Endodermal cell (in vitro differentiated cells): ENCODE data around the gene UNC13C. TPM values are rescaled to one million over a fixed set of nuclear protein-coding genes. Genes with fewer than 3 reads are reported as not detected.
"Not testable (repeated sequence)": the region's sequence is repeated elsewhere in the genome, so short reads cannot be mapped to it uniquely, and the experiment has no call there.

Experiments used
- DNase-seq: peaks from one replicate; pipeline ENCODE4 v3.0.0-alpha.2; 2017
- H3K27ac ChIP-seq: 2 replicates; pipeline ENCODE4 v1.5.1; 2013; ENCODE audit warnings: mild to moderate bottlenecking, low read depth, low read length, moderate library complexity
- H3K27me3 ChIP-seq: 2 replicates; pipeline ENCODE4 v1.6.1; 2013; ENCODE audit warnings: mild to moderate bottlenecking, low read length, moderate library complexity; ENCODE audit not compliant: insufficient read depth, control insufficient read depth, poor library complexity, severe bottlenecking
- H3K36me3 ChIP-seq: 2 replicates; pipeline ENCODE4 v1.7.0; 2013; ENCODE audit warnings: mild to moderate bottlenecking, low read length, moderate library complexity; ENCODE audit not compliant: control insufficient read depth, insufficient read depth
- H3K4me1 ChIP-seq: one replicate; pipeline ENCODE4 v1.7.0; 2013; ENCODE audit warnings: low read length; ENCODE audit not compliant: control insufficient read depth, insufficient read depth
- H3K4me3 ChIP-seq: 2 replicates; pipeline ENCODE4 v1.5.1; 2013; ENCODE audit warnings: mild to moderate bottlenecking, low read length, moderate library complexity
- H3K9ac ChIP-seq: 2 replicates; pipeline ENCODE4 v1.6.1; 2013; ENCODE audit warnings: mild to moderate bottlenecking, low read length, moderate library complexity; ENCODE audit not compliant: poor library complexity, severe bottlenecking; ENCODE audit errors: extremely low read depth
- H3K9me3 ChIP-seq: 2 replicates; pipeline ENCODE4 v1.6.1; 2013; ENCODE audit warnings: mild to moderate bottlenecking, low read length, moderate library complexity; ENCODE audit not compliant: control insufficient read depth
- H3K27ac Mint-ChIP-seq: 2 replicates; pipeline ENCODE4 v1.8.0; 2020; ENCODE audit warnings: mixed read lengths
- H3K27me3 Mint-ChIP-seq: 2 replicates; pipeline ENCODE4 v1.8.0; 2021; ENCODE audit warnings: mild to moderate bottlenecking, mixed read lengths; ENCODE audit not compliant: insufficient read depth
- H3K36me3 Mint-ChIP-seq: 2 replicates; pipeline ENCODE4 v1.8.0; 2020; ENCODE audit warnings: low read depth, mixed read lengths
- H3K4me1 Mint-ChIP-seq: 2 replicates; pipeline ENCODE4 v1.8.0; 2020; ENCODE audit warnings: mixed read lengths
- H3K4me3 Mint-ChIP-seq: 2 replicates; pipeline ENCODE4 v1.8.0; 2020; ENCODE audit warnings: mild to moderate bottlenecking, moderate library complexity, mixed read lengths
- H3K9me3 Mint-ChIP-seq: 2 replicates; pipeline ENCODE4 v1.8.0; 2020; ENCODE audit warnings: mild to moderate bottlenecking, mixed read lengths
- CTCF ChIP-seq: fragments of 200-600 bp; sonication (generic); conservative IDR thresholded peaks from 2 replicates; pipeline ENCODE4 v1.5.0; 2021; ENCODE audit warnings: antibody characterized with exemption, mild to moderate bottlenecking
- WGBS, 2 experiments: methylation state at CpG; one replicate each; pipeline versions ENCODE4 v1.1.5 to v1.1.7; 2013; ENCODE audit warnings: missing lambda C conversion rate in 2 of 2, mixed read lengths in 1 of 2; ENCODE audit not compliant: insufficient coverage in 1 of 2, insufficient read length in 1 of 2; 5-methylcytosine and 5-hydroxymethylcytosine counted together
- total RNA-seq, 2 donors: library from RNA; stranded (reverse); fragmentation: NEBNext Ultra II Directional in 1 of 2; extraction: Animal tissue kit (Norgen Biotek cat#: 25700) in 1 of 2; gene quantifications; 2 replicates in 1 of 2; 3 replicates in 1 of 2; pipeline ENCODE4 v1.2.1, GENCODE V29; 2021

Gene UNC13C
- total RNA-seq, 2 donors from 2014 or later, result 7.2 to 19.9 TPM

DNA sequence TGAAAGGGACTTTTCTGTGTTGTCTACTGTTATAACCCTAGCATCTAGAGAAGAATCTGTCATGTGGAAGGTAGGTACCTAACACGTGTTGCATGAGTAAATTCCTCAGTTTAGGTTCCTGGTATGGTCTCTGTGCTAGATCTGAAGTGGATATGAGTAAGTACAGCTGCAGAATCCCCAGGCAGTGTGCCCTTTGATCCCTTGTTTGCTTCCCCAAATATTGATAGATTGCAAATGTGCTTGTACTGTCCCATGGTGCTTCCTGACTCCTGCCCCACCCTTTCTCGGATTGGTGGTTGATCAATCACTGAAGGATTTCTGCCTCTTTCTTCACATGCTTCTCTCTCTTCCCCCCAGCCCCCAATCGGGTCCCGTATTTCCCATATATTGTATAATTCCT lies 450.4 kb downstream of the UNC13C start:
- Mint-ChIP-seq H3K36me3 (no peaks in the 10 kb centered on the region), H3K4me3 (no peak overlapping the region), H3K27ac (no peak overlapping the region), H3K4me1 (peaks cover 10% of the 10 kb centered on the region), H3K27me3 (no peaks in the 10 kb centered on the region), H3K9me3 (peaks cover 2% of the 10 kb centered on the region)
- Histone ChIP-seq H3K4me1 (no peaks in the 10 kb centered on the region), H3K27me3 (no peaks in the 10 kb centered on the region), H3K9me3 (no peaks in the 10 kb centered on the region), H3K9ac (no peak overlapping the region), H3K4me3 (no peak overlapping the region), H3K27ac (no peak overlapping the region), H3K36me3 (no peaks in the 10 kb centered on the region)
- 79 to 100% methylated on average over 1 to 3 of the region's 4 CpGs for WGBS, 2 experiments
- DNase-seq, result no peak
- no peak for TF ChIP-seq CTCF

DNA sequence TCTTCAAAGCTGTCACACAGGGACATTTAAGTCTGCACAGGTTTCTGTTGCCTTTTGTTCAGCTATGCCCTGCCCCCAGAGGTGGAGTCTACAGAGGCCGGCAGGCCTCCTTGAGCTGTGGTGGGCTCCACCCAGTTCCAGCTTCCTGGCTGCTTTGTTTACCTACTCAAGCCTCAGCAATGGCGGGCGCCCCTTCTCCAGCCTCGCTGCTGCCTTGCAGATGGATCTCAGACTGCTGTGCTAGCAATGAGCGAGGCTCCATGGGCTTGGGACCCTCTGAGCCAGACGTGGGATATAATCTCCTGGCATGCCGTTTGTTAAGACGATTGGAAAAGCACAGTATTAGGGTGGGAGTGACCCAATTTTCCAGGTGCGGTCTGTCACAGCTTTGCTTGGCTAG lies 472.0 kb downstream of the UNC13C start:
- H3K27me3 Mint-ChIP-seq, H3K36me3 ChIP-seq, DNase-seq, H3K4me3 Mint-ChIP-seq, H3K27me3 ChIP-seq, H3K9ac ChIP-seq, H3K27ac Mint-ChIP-seq, H3K36me3 Mint-ChIP-seq, H3K4me1 Mint-ChIP-seq, H3K27ac ChIP-seq, H3K4me3 ChIP-seq, H3K4me1 ChIP-seq: not testable (repeated sequence)
- 76 to 79% methylated on average over 6 to 9 of the region's 9 CpGs for WGBS, 2 experiments
- H3K9me3 Mint-ChIP-seq, result peaks cover 39% of the 10 kb centered on the region
- H3K9me3 ChIP-seq, result peaks cover 15% of the 10 kb centered on the region

GRCh38 chr15:54456413-54456812 lies 478.2 kb downstream of the UNC13C start:
- H3K9me3 ChIP-seq, result peaks cover 31% of the 10 kb centered on the region
- TF ChIP-seq CTCF, result no peak
- Mint-ChIP-seq H3K4me1 (no peaks in the 10 kb centered on the region), H3K9me3 (peaks cover 47% of the 10 kb centered on the region), H3K27me3 (no peaks in the 10 kb centered on the region), H3K27ac (no peak overlapping the region), H3K36me3 (no peaks in the 10 kb centered on the region), H3K4me3 (no peak overlapping the region)
- no peak overlapping the region for H3K27ac ChIP-seq
- no peaks in the 10 kb centered on the region for H3K36me3 ChIP-seq
- DNase-seq, result no peak
- no CpG with 5 or more reads among the region's 1 CpG for WGBS, 2 experiments
- H3K9ac ChIP-seq, result no peak overlapping the region
- no peaks in the 10 kb centered on the region for H3K4me1 ChIP-seq
- no peaks in the 10 kb centered on the region for H3K27me3 ChIP-seq
- no peak overlapping the region for H3K4me3 ChIP-seq

GRCh38 chr15:54462511-54462913 lies 484.3 kb downstream of the UNC13C start:
- no peaks in the 10 kb centered on the region for H3K4me1 Mint-ChIP-seq
- no peak for TF ChIP-seq CTCF
- 92% methylated on average over 17 of the region's 17 CpGs; no CpG with 5 or more reads in 1 of the 2 experiments for WGBS, 2 experiments
- no peak overlapping the region for H3K27ac ChIP-seq
- no peak overlapping the region for H3K4me3 Mint-ChIP-seq
- H3K9ac ChIP-seq, result no peak overlapping the region
- peaks cover 27% of the 10 kb centered on the region for H3K9me3 ChIP-seq
- H3K27me3 ChIP-seq, result no peaks in the 10 kb centered on the region
- no peaks in the 10 kb centered on the region for H3K27me3 Mint-ChIP-seq
- H3K36me3 ChIP-seq, result no peaks in the 10 kb centered on the region
- no peak overlapping the region for H3K4me3 ChIP-seq
- peaks cover 43% of the 10 kb centered on the region for H3K9me3 Mint-ChIP-seq
- no peak overlapping the region for H3K27ac Mint-ChIP-seq
- DNase-seq, result no peak
- peaks cover 5% of the 10 kb centered on the region for H3K36me3 Mint-ChIP-seq
- H3K4me1 ChIP-seq, result no peaks in the 10 kb centered on the region
